Keratinocyte (primary cell): Measurements from ENCODE around the gene TDRD9. TPM values are rescaled to one million over a fixed set of nuclear protein-coding genes. Genes with fewer than 3 reads are reported as not detected.

Source experiments
- DNase-seq: peaks from one replicate; pipeline ENCODE4 v3.0.0-alpha.2; 2011; ENCODE audit warnings: low read depth, missing footprints, low spot score
- FAIRE-seq: peaks from 2 replicates; lab custom pipeline; 2011; peaks lifted over from hg19 to GRCh38; lab: Jason Lieb, UNC
- H2AFZ ChIP-seq: 2 replicates; pipeline ENCODE4 v1.6.0; 2012; ENCODE audit warnings: low read length, control low read depth, inconsistent platforms; ENCODE audit not compliant: control insufficient read depth
- H3K27ac ChIP-seq: 2 replicates; pipeline ENCODE4 v1.5.1; 2011; ENCODE audit warnings: low read length; ENCODE audit not compliant: control insufficient read depth, insufficient read depth
- H3K27me3 ChIP-seq: 3 replicates; pipeline ENCODE4 v1.6.0; 2011; ENCODE audit warnings: low read length; ENCODE audit not compliant: control insufficient read depth, insufficient read depth; ENCODE audit errors: extremely low read depth
- H3K36me3 ChIP-seq, 2 experiments: 2 replicates in 1 of 2; 3 replicates in 1 of 2; pipeline ENCODE4 v1.5.1; 2011; ENCODE audit warnings: low read length in 2 of 2, mild to moderate bottlenecking in 1 of 2; ENCODE audit not compliant: control insufficient read depth in 2 of 2, insufficient read depth in 2 of 2; ENCODE audit errors: extremely low read depth in 1 of 2
- H3K4me1 ChIP-seq: 3 replicates; pipeline ENCODE4 v1.5.1; 2011; ENCODE audit warnings: low read length; ENCODE audit not compliant: control insufficient read depth, insufficient read depth; ENCODE audit errors: extremely low read depth
- H3K4me2 ChIP-seq: 3 replicates; pipeline ENCODE4 v1.6.0; 2011; ENCODE audit warnings: low read depth, low read length; ENCODE audit not compliant: control insufficient read depth, insufficient read depth; ENCODE audit errors: extremely low read depth
- H3K4me3 ChIP-seq, 3 experiments: fragments of 200-600 bp in 1 of 3; sonication (generic) in 1 of 3; 2 replicates in 2 of 3; 3 replicates in 1 of 3; pipeline ENCODE4 v1.5.1; 2011 to 2016; ENCODE audit warnings: low read length in 3 of 3, mild to moderate bottlenecking in 3 of 3, control low read depth in 2 of 3, inconsistent platforms in 1 of 3, low read depth in 1 of 3, mixed read lengths in 1 of 3, mixed run types in 1 of 3, moderate library complexity in 1 of 3; ENCODE audit not compliant: control insufficient read depth in 2 of 3, insufficient read depth in 2 of 3; ENCODE audit errors: extremely low read depth in 1 of 3
- H3K79me2 ChIP-seq: 2 replicates; pipeline ENCODE4 v1.6.0; 2012; ENCODE audit warnings: low read length; ENCODE audit not compliant: control insufficient read depth, insufficient read depth
- H3K9ac ChIP-seq: 3 replicates; pipeline ENCODE4 v1.6.0; 2011; ENCODE audit warnings: low read length; ENCODE audit not compliant: control insufficient read depth, insufficient read depth; ENCODE audit errors: extremely low read depth
- H3K9me1 ChIP-seq: 3 replicates; pipeline ENCODE4 v1.6.0; 2011; ENCODE audit warnings: low read length; ENCODE audit not compliant: control insufficient read depth, insufficient read depth; ENCODE audit errors: extremely low read depth
- H3K9me3 ChIP-seq: 2 replicates; pipeline ENCODE4 v1.5.1; 2012; ENCODE audit warnings: low read depth, low read length; ENCODE audit not compliant: control insufficient read depth
- H4K20me1 ChIP-seq: 3 replicates; pipeline ENCODE4 v1.6.0; 2011; ENCODE audit warnings: low read length; ENCODE audit not compliant: control insufficient read depth, insufficient read depth; ENCODE audit errors: extremely low read depth
- CTCF ChIP-seq, 3 experiments: IDR thresholded peaks in 1 of 3; conservative IDR thresholded peaks in 1 of 3; optimal IDR thresholded peaks in 1 of 3; 2 replicates in 2 of 3; 3 replicates in 1 of 3; pipeline versions ENCODE3 to v1.5.1; 2011; ENCODE audit warnings: low read length in 3 of 3, mild to moderate bottlenecking in 3 of 3, moderate library complexity in 2 of 3, control low read depth in 1 of 3, inconsistent platforms in 1 of 3; ENCODE audit not compliant: insufficient read depth in 2 of 3; ENCODE audit errors: extremely low read depth in 1 of 3
- EZH2 ChIP-seq: IDR thresholded peaks from one replicate; pipeline ENCODE4 v1.6.1; 2012; ENCODE audit warnings: inconsistent platforms, mild to moderate bottlenecking, low read length, moderate library complexity
- dilution Hi-C: fragments of 300-500 bp; cut with MboI; formaldehyde crosslinking; loops from one replicate; pipeline ENCODE4 v1.7.0; 2020; ENCODE audit warnings: low sequenced_read_pairs; ENCODE audit not compliant: extremely low pct_ligation_motif_present
- polyA plus RNA-seq, 5 experiments: library from polyadenylated mRNA; depleted of rRNA in 3 of 5; stranded (reverse) in 3 of 5; stranded (forward) in 1 of 5; unstranded in 1 of 5; fragments of >200 nt; gene quantifications; 1 replicate in 1 of 5; 2 replicates in 3 of 5; 3 replicates in 1 of 5; pipeline versions ENCODE4 v1.2.1 to v1.2.3, GENCODE V29; 2011 to 2012; ENCODE audit warnings: missing spikeins in 2 of 5, low read depth in 1 of 5, low replicate concordance in 1 of 5

Gene TDRD9
- polyA plus RNA-seq, 1 donor (not counting 4 experiments of a cell fraction or from before 2014, with no cell fraction given), result 0.10 TPM

- H3K9ac ChIP-seq, result no peak overlapping the region
- dilution Hi-C loops, result no loop called here
- no peak overlapping the region for H3K4me2 ChIP-seq
- no peaks in the 10 kb centered on the region for H4K20me1 ChIP-seq
- H3K4me1 ChIP-seq, result no peaks in the 10 kb centered on the region
- no peaks in the 10 kb centered on the region for H3K9me1 ChIP-seq
- H3K27ac ChIP-seq, result no peak overlapping the region
- H3K79me2 ChIP-seq, result no peaks in the 10 kb centered on the region
- H3K9me3 ChIP-seq, result no peaks in the 10 kb centered on the region
- H2AFZ ChIP-seq, result no peak overlapping the region
- H3K36me3 ChIP-seq, result no peaks in the 10 kb centered on the region
- no peak overlapping the region for H3K4me3 ChIP-seq
- peaks cover 7% of the 10 kb centered on the region for H3K27me3 ChIP-seq
- FAIRE-seq, result no peak
- no peak for DNase-seq
- TF ChIP-seq EZH2, result no peak
- no peak for TF ChIP-seq CTCF (optimal IDR thresholded peaks at IDR 0.05 in 1 of 3, IDR thresholded peaks at IDR 0.05 in 1 of 3, conservative IDR thresholded peaks at IDR 0.05 in 1 of 3; ENCODE audit: extremely low read depth in 1 of 3, insufficient read depth in 2 of 3, low read length in 3 of 3)
Measured at GRCh38 chr14:103890821-103891666, 37.2 kb upstream of the TDRD9 start.

GRCh38 chr14:103891667-103892215 lies 36.5 kb upstream of the TDRD9 start:
- no peaks in the 10 kb centered on the region for H3K4me1 ChIP-seq
- no peaks in the 10 kb centered on the region for H3K36me3 ChIP-seq
- FAIRE-seq (no peak), DNase-seq (no peak)
- no peaks in the 10 kb centered on the region for H4K20me1 ChIP-seq
- no peaks in the 10 kb centered on the region for H3K9me3 ChIP-seq
- H3K79me2 ChIP-seq, result no peaks in the 10 kb centered on the region
- dilution Hi-C loops, result no loop called here
- H3K27ac ChIP-seq, result no peak overlapping the region
- peaks cover 5% of the 10 kb centered on the region for H3K27me3 ChIP-seq
- H2AFZ ChIP-seq, result no peak overlapping the region
- TF ChIP-seq EZH2 (no peak), CTCF (optimal IDR thresholded peaks at IDR 0.05 in 1 of 3, IDR thresholded peaks at IDR 0.05 in 1 of 3, conservative IDR thresholded peaks at IDR 0.05 in 1 of 3; ENCODE audit: extremely low read depth in 1 of 3, insufficient read depth in 2 of 3, low read length in 3 of 3) (no peak)
- H3K9me1 ChIP-seq, result no peaks in the 10 kb centered on the region
- no peak overlapping the region for H3K4me2 ChIP-seq
- no peak overlapping the region for H3K9ac ChIP-seq
- no peak overlapping the region for H3K4me3 ChIP-seq
